T47D (cell line): ENCODE data around the gene MAD1L1.

Source experiments
- DNase-seq, 2 experiments: peaks; one replicate each; pipeline versions ENCODE4 v3.0.0 to v3.0.0-alpha.2; 2011 to 2012; ENCODE audit warnings: low read depth in 1 of 2, low spot score in 1 of 2
- JUND ChIP-seq: IDR thresholded peaks from 2 replicates; pipeline ENCODE4 v1.6.1; 2012; ENCODE audit warnings: low read depth
- in situ Hi-C: cut with HindIII; loops from 2 replicates; pipeline ENCODE4 v1.10.0; 2016; ENCODE audit warnings: low sequenced_read_pairs, low pct_unique_long_range_greater_than_20kb

MAD1L1 gene

GRCh38 chr7:2079332-2080059 lies 153.2 kb downstream of the MAD1L1 start:
- TF ChIP-seq JUND: no peak
- in situ Hi-C loops: no loop called here
- no peak for DNase-seq

GRCh38 chr7:2078899-2079298 lies 153.8 kb downstream of the MAD1L1 start:
- no peak for DNase-seq
- no peak for TF ChIP-seq JUND
- in situ Hi-C loops: no loop called here

- in situ Hi-C loops: no loop called here
- no peak for DNase-seq
- no peak for TF ChIP-seq JUND
These were observed 156.1 kb downstream of the MAD1L1 start for GRCh38 chr7:2076649-2077064.

GRCh38 chr7:2075811-2076210 lies 156.9 kb downstream of the MAD1L1 start:
- no peak for TF ChIP-seq JUND
- in situ Hi-C loops: no loop called here
- DNase-seq: no peak

- in situ Hi-C loops: no loop called here
- no peak for DNase-seq
- TF ChIP-seq JUND: no peak
These were observed 158.1 kb downstream of the MAD1L1 start for GRCh38 chr7:2074691-2075090.

- no peak for DNase-seq
- TF ChIP-seq JUND: no peak
- in situ Hi-C loops: no loop called here
These were observed 159.9 kb downstream of the MAD1L1 start for GRCh38 chr7:2072798-2073197.

DNA sequence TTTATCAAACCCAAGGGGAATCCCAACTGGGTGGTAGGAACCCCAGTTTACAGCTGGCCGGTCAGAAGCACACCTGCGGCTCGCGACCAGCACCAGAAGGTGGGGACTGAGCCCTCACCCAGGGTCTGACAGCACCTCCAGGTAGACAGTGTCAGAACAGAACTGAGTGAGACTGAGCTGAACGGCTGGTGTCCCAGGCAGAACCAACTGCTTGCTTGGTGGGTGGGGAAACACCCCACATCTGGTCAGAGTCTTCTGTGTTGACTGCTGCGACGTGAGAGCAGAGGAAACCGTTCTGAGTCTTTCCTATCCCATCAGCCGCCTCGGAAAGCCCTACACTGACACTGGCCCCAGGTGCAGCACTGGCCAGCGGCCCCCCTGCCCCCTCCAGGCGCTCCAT lies 160.7 kb downstream of the MAD1L1 start:
- DNase-seq: no peak
- no peak for TF ChIP-seq JUND
- in situ Hi-C loops: no loop called here

DNA sequence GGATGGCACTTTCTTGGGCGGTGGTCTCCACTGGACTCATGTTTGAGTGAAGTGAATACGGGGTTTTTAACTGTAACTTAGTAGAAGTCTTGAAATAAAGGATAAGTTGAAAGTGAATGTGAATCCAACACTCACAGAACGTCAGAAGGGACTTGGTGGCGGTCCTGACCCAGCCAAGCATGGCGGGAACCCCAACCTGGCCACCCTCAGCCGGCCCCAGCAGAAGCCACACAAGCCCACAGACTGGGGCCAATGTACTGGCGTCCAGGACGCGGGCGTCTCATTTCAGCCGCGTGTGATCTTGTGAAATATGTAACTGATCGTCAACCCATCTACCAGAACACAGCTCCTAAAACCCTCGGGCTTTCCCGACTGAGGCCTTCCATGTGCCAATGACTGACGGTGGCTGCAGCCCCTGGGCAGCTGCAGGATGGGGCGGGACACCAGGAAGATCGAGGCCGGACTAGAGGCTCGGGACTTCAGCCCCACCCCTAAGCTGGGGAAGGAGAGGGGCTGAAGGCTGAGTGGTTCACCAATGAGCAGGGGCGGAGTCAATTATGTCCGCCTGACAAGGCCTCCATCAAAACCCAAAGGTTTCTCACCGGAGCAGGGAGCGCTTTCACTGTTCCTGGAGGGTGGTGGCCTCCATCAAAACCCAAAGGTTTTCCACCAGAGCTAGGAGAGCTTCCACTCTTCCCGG lies 161.5 kb downstream of the MAD1L1 start:
- in situ Hi-C loops: no loop called here
- no peak for TF ChIP-seq JUND
- DNase-seq: no peak

DNA sequence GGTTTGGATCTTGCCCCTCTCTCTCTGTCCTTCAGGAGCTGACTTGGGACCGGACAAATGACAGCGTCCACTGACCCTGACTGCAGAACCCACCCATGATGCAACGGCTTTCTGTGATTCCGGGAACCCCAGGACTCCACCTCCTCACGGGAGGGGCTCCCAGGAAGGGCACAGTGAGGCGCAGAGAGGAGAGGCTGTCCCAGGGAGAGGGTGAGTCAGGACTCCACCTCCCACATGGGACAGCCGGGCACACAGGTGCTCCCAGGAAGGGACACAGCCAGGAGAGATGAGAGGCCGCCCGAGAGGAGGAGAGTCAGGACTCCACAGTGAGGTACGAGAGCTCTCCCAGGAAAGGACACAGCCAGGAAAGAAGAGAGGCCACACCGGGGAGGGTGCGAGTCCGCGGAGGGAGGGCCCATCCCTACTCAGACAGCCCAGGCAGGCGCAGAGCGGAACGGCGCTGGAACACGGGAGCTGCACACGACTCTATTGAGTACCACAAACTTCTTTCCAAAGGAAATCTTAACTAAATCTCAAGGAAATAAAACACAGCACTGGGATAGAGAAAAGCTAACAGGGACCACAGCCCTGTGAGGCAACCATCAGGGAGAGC lies 162.5 kb downstream of the MAD1L1 start:
- in situ Hi-C loops: no loop called here
- TF ChIP-seq JUND: no peak
- no peak for DNase-seq

GRCh38 chr7:2069472-2069860 lies 163.3 kb downstream of the MAD1L1 start:
- in situ Hi-C loops: no loop called here
- no peak for DNase-seq
- no peak for TF ChIP-seq JUND

GRCh38 chr7:2068693-2069471 lies 163.9 kb downstream of the MAD1L1 start:
- DNase-seq: no peak
- in situ Hi-C loops: no loop called here

DNA sequence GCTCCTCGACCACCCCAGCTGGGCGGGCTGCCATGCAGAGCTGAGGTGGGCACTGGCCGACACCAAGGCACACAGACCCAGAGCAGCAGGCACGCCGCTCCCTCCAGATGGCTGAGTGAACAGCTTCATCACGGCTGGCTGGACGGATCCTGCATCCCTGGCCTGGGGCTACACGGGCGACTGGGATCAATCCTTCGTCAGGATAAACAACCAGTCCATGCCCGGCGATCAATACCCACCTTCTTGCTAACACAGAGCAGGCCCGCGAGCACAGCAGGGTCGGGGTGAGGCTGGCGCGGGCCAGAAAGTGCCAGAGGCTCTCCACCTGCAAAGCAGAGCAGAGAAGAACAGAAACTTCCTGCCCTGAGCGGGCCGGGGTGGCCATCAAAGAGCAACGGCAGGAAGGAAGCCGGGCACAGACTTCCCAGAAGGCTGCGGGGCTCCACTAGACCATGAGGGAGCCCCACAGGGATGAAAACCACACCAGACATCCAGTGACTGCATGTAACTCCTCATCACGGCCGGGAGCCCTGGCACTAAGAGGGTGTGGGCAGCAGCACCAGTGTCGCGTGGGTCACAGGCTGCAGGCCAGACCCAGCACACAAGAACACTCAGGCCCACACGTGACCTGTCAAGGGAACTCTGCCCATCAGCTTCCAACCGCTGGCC lies 166.4 kb downstream of the MAD1L1 start:
- in situ Hi-C loops: no loop called here
- DNase-seq: no peak
- no peak for TF ChIP-seq JUND

More at GRCh38 chr7:2068693-2069471, 163.9 kb downstream of the MAD1L1 start:
- TF ChIP-seq JUND: no peak
